ENCODE data around the gene EPS8.
A peak's percentile ranks its signal among the peaks of the same experiment; 100 is the strongest.
"Not testable (repeated sequence)": the region's sequence is repeated elsewhere in the genome, so short reads cannot be mapped to it uniquely, and the experiment has no call there.

The EPS8 gene

DNA sequence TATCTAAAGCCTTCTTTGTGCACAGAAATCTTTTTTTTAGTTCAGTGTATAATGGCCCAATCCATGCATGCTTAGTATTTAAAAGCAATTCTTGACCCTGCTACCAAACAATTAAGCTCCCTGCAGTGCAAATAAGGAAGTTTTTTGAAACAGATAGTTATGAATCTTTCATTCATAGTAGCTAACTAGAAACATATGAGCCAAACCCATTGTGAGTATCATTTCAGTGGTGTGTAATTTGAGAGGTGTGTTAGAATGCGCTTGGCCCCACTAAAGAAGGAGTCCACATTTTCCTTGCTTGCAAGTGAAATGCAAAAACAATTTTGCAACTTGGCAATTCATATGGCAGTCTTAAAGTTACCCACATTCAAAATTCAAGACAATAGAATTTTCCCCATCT lies 14.4 kb downstream of the EPS8 start:
- DNase-seq (ENCODE audit: low read depth), result no peak
- TF ChIP-seq, protein P1, sequence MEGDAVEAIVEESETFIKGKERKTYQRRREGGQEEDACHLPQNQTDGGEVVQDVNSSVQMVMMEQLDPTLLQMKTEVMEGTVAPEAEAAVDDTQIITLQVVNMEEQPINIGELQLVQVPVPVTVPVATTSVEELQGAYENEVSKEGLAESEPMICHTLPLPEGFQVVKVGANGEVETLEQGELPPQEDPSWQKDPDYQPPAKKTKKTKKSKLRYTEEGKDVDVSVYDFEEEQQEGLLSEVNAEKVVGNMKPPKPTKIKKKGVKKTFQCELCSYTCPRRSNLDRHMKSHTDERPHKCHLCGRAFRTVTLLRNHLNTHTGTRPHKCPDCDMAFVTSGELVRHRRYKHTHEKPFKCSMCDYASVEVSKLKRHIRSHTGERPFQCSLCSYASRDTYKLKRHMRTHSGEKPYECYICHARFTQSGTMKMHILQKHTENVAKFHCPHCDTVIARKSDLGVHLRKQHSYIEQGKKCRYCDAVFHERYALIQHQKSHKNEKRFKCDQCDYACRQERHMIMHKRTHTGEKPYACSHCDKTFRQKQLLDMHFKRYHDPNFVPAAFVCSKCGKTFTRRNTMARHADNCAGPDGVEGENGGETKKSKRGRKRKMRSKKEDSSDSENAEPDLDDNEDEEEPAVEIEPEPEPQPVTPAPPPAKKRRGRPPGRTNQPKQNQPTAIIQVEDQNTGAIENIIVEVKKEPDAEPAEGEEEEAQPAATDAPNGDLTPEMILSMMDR (conservative IDR thresholded peaks at IDR 0.05; ENCODE audit: low read depth, low read length), result no peak
- H3K4me3 ChIP-seq (ENCODE audit: low read length), result no peak overlapping the region

DNA sequence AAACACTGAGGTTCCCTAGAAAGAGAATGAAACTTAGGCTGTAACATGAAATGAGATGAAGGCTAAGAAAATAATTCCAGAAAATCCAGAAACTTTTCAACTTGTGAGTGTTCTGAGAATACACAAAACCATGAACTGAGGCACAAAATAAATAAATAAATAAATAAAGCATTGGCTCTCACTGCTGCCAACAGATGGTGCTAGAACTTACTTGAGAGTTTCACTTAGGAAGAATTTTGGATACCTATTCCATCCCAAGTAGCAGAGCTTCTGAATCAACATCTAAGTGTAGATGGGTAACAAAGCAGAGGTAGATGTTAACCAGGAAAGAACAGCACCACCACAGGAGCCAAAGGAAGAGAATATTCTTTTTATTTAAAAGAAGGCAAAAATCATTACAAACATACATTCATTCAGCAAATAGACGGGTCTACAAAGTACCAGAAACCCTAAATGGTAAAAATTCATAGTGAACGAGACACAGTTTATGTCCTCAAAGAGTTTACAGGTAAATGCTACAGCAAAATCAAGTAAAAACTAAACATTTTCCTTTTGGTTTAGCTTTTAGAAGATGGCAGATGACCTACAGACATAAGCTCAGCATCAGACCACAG lies 16.7 kb downstream of the EPS8 start:
- no peak overlapping the region for H3K4me3 ChIP-seq (ENCODE audit: low read length)
- DNase-seq (ENCODE audit: low read depth), result no peak
- TF ChIP-seq, protein P1 (conservative IDR thresholded peaks at IDR 0.05; ENCODE audit: low read depth, low read length), result peak; percentile 59

DNA sequence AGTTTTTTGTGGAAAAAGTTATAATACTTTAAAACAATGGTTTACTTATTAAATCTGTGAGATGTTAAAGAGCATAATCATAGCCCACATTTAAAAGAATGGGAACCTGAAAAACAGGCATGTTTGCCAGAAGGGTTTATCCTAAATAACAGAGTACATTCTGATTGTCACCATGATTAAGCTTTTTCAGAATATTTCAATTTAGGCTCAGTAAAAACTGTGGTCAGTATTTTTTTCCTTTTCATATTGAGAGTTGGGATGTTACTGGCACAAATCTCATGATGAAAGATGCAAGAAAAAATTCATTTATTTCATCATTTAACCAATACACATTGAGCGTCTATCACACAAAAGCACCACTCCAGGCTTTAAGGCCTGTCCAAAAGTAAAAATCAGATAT lies 18.6 kb downstream of the EPS8 start:
- TF ChIP-seq, protein P1 (conservative IDR thresholded peaks at IDR 0.05; ENCODE audit: low read depth, low read length), result no peak
- H3K4me3 ChIP-seq (ENCODE audit: low read length), result no peak overlapping the region
- DNase-seq (ENCODE audit: low read depth), result no peak

DNA sequence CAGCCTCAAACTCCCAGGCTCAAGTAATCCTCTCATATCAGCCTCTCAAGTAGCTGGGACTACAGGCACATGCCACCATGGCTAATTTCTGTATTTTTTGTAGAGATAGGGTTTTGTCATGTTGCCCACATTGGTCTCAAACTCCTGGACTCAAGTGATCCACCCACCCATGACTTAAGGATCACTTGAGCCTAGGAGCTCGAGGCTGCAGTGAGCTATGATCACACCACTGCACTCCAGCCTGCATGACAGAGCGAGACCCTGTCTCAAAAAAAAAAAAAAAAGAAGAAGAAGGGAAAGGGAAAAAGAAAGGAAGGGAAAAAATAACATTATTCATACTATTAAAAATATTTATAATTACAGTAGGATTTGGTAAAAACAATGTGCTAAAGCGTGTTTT lies 19.2 kb downstream of the EPS8 start:
- no peak overlapping the region for H3K4me3 ChIP-seq (ENCODE audit: low read length)
- DNase-seq (ENCODE audit: low read depth), result no peak
- TF ChIP-seq, protein P1 (conservative IDR thresholded peaks at IDR 0.05; ENCODE audit: low read depth, low read length), result no peak

DNA sequence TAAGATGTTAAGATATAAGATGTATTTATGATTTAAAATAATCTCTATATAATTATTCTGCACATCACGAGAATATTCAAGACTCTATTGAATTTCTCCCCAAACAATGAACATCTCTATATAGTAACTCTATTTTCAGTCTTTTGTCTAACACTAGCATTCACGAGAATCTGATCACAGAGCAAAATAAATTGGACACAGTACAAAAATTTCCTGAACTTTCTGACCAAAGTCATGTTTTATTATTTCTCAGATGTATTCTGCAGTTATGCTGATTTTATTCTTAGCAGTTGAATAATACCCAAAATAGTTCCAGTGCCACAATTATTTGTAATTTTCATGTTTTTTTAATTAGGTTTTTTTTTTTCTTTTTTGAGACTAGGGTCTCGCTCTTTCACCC lies 19.6 kb downstream of the EPS8 start:
- TF ChIP-seq, protein P1 (conservative IDR thresholded peaks at IDR 0.05; ENCODE audit: low read depth, low read length), result no peak
- no peak overlapping the region for H3K4me3 ChIP-seq (ENCODE audit: low read length)
- DNase-seq (ENCODE audit: low read depth), result no peak

DNA sequence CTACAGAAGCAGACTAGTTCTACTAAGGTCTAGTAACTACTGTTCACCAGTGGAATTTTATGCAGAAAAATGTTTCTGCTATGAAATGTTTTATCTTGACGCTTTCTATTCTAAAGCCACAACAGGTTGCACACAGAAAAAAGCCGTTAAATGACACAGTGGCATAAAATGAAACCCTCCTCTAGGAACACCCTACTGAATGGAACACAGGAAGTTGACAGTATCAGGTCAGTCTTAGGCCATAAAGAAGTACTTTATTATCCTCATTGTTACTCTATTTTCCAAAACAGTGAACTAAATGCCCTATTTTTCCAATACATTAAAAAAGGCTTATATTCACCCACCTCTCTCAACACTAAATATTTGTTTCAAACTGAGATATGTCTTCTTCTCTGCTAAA lies 21.9 kb downstream of the EPS8 start:
- no peak for DNase-seq (ENCODE audit: low read depth)
- H3K4me3 ChIP-seq (ENCODE audit: low read length), result no peak overlapping the region
- TF ChIP-seq, protein P1 (conservative IDR thresholded peaks at IDR 0.05; ENCODE audit: low read depth, low read length), result no peak

DNA sequence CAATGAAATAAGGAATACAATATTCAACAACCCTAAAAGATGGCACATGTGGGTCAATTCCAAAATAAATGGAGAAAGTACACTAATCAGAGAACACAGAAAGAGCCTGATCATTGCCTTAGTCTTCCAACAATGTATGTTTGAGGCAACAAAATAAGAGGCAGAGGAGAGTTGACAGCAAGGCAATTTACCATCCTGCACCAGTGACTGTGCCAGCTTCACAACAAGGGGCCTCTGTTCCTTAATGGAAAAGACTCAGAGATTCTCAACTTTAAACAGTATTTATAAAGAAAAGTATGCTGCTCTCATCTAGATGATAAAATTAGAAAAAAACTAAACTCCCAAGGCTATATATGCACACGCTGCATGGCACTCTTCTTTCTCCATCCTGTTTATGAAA lies 25.9 kb downstream of the EPS8 start:
- no peak overlapping the region for H3K4me3 ChIP-seq (ENCODE audit: low read length)
- TF ChIP-seq, protein P1 (conservative IDR thresholded peaks at IDR 0.05; ENCODE audit: low read depth, low read length), result no peak
- no peak for DNase-seq (ENCODE audit: low read depth)

DNA sequence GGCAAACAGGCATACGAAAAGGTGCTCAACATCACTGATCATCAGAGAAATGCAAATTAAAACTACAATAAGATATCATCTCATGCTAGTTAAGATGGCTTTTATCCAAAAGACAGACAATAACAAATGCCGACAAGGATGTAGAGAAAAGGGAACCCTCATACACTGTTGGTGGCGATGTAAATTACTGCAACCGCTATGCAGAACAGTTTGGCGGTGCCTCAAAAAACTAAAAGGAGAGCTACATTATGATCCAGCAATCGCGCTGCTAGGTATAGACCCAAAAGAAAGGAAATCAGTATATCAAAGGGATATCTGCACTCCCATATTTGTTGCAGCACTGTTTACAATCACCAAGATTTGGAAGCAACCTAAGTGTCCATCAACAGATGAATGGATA lies 27.0 kb downstream of the EPS8 start:
- DNase-seq (ENCODE audit: low read depth); H3K4me3 ChIP-seq (ENCODE audit: low read length): not testable (repeated sequence)

Measured in retinal pigment epithelial cell (primary cell).